Measurements from ENCODE around the gene LCAT.

The LCAT gene

DNA sequence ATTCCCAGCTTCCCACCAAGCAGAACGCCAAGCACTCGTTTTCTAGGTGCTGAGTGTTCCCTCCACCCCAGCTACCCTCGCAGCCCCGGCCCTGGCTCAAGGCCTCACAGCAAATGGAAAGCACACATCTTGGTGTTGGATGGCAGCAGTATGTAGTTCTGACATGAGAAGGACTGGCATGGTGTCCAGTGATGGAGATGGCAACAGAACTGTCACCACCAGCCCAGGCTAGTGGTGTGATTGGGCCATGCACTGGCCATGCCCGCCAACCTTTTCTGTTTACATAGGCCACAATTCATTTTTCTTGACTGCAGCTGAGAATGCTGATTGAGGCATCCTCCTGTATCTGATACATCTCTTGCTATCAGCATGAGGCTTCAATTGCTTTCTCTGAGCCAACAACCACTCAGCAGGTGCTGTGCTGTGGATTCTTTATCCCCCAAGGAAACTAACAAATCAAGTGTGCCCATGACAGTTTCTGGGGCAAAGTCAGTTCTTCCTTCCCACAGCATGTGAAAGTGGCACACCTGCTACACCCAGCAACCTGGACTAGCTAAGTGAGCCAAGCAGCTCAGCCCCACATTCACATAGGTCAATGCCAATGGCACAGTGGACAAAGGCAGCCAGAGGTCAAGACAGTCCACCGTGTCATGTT, 20.7 kb upstream of the LCAT start:
- H3K4me1 Mint-ChIP-seq: peaks cover 32% of the 10 kb centered on the region
- CTCF ChIA-PET: interaction anchor here (1.3 to 1.4 kb wide), 2 partner anchors 10 to 22 kb away, joined by 3 to 5 read pairs; no protein-coding TSS in a partner anchor
- peaks cover 22% of the 10 kb centered on the region for H3K36me3 Mint-ChIP-seq
- H3K4me3 Mint-ChIP-seq: no peak overlapping the region
- no peaks in the 10 kb centered on the region for H3K27me3 Mint-ChIP-seq
- no peaks in the 10 kb centered on the region for H3K9me3 Mint-ChIP-seq
- DNase-seq: no peak
- no peak overlapping the region for H3K27ac Mint-ChIP-seq

DNA sequence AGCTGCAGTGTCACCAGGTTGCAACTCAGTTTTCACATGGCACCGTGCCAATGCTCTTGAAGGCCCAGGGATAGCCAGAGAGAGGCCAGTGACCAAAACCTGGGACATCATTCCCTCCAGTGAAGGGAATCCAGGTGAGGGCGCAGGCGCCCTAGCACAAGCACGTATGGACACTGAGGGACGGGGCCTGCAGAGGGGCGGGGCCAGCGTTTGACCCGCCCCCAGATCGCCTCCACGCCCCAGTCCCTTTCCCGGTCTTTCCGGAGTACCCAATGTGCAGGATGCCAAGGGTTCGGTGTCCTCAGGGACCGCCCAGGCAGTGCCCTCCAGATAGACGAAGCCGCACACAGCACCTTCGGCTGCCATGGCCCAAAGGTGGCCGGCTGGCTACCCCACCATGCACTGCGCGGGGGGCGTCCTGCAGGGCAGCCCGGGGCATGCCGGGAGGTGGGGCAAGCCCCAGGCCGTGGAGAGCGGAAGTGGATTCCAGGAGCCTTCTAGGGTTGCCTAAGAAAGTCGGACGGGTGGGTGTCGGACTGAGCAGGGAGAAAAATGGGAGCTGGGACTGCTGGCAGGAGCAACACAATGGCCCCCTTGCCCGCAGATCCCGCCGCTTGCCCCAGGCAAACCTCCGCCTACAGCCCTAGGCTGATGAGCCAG, 19.9 kb upstream of the LCAT start:
- Mint-ChIP-seq H3K4me3 (no peak overlapping the region), H3K9me3 (no peaks in the 10 kb centered on the region), H3K4me1 (peaks cover 26% of the 10 kb centered on the region), H3K27ac (no peak overlapping the region), H3K27me3 (no peaks in the 10 kb centered on the region), H3K36me3 (peaks cover 24% of the 10 kb centered on the region)
- CTCF ChIA-PET: interaction anchor here (1.3 to 2.6 kb wide), 2 partner anchors 22 kb away, joined by 5 to 7 read pairs; no protein-coding TSS in a partner anchor
- no peak for DNase-seq

DNA sequence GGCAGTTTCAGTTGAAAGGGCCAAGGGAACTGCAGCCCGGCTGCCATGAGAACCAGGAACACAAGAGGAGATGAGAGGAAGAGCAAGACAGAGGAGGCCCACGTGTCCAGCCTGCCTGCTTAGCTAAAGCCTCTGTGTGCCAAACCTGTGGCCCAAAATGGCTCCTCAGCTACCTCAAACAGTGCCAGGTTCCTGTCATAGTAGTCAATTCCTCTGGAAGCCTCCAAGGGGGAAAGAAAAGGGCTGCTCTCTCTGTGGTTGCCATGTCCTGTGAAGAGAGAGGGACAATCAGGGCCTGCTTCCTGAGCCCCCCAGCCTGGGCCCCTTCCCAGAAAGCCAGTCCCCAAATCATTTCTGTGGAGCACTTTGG, 19.4 kb upstream of the LCAT start:
- H3K4me3 Mint-ChIP-seq: no peak overlapping the region
- H3K36me3 Mint-ChIP-seq: peaks cover 27% of the 10 kb centered on the region
- no peak for DNase-seq
- CTCF ChIA-PET: interaction anchor here (2.6 kb wide), 1 partner anchor 21 kb away, joined by 7 read pairs; no protein-coding TSS in a partner anchor
- H3K27ac Mint-ChIP-seq: no peak overlapping the region
- H3K9me3 Mint-ChIP-seq: no peaks in the 10 kb centered on the region
- H3K4me1 Mint-ChIP-seq: peaks cover 25% of the 10 kb centered on the region
- no peaks in the 10 kb centered on the region for H3K27me3 Mint-ChIP-seq

DNA sequence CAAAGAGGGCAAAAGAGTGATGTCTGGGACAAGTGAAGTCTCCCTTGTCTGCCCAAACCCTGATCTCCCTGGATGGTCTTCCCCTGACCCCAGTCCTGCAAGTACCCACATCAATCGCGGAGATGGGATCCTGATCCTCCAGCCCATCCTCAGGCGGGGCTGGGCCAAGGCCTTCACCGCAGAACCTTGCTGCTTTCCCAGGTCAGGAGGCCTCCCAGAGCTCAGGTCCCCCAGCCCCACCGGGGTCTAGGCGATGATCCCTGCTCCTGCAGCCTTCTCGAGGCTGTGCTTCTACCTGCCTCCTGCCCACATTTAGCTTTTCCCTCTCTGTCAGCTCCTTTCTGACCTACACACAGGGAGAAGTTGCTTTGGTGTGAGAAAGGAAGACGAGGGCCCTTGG, 18.2 kb upstream of the LCAT start:
- peaks cover 18% of the 10 kb centered on the region for H3K4me1 Mint-ChIP-seq
- CTCF ChIA-PET: interaction anchor here (2.6 kb wide), 1 partner anchor 20 kb away, joined by 7 read pairs; no protein-coding TSS in a partner anchor
- DNase-seq: no peak
- H3K4me3 Mint-ChIP-seq: no peak overlapping the region
- peaks cover 27% of the 10 kb centered on the region for H3K36me3 Mint-ChIP-seq
- H3K9me3 Mint-ChIP-seq: no peaks in the 10 kb centered on the region
- H3K27me3 Mint-ChIP-seq: no peaks in the 10 kb centered on the region
- no peak overlapping the region for H3K27ac Mint-ChIP-seq

DNA sequence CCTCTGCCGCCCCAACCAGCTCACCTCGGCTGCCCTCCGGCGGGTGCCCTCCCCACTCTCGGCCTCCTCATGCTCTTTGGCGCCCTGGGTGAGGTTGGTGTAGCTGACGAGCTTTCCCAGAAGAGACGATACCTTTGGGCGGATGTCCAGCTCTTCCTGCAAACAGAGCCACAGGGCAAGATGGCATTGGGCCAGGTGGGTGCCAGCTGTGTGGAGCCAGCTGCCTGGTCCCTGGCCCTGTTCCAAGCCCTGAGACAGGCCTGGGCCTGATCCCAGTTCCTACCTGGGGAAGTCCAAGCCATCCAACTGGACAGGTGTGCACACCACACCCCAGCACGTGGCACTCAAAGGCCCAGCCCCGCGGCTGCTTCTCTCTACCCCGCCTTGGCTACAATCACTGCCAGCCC, 17.6 kb upstream of the LCAT start:
- no peak overlapping the region for H3K27ac Mint-ChIP-seq
- peaks cover 27% of the 10 kb centered on the region for H3K36me3 Mint-ChIP-seq
- H3K4me3 Mint-ChIP-seq: no peak overlapping the region
- peaks cover 12% of the 10 kb centered on the region for H3K4me1 Mint-ChIP-seq
- no peaks in the 10 kb centered on the region for H3K9me3 Mint-ChIP-seq
- no peaks in the 10 kb centered on the region for H3K27me3 Mint-ChIP-seq
- CTCF ChIA-PET: interaction anchor here (2.6 kb wide), 1 partner anchor 19 kb away, joined by 7 read pairs; no protein-coding TSS in a partner anchor
- no peak for DNase-seq

DNA sequence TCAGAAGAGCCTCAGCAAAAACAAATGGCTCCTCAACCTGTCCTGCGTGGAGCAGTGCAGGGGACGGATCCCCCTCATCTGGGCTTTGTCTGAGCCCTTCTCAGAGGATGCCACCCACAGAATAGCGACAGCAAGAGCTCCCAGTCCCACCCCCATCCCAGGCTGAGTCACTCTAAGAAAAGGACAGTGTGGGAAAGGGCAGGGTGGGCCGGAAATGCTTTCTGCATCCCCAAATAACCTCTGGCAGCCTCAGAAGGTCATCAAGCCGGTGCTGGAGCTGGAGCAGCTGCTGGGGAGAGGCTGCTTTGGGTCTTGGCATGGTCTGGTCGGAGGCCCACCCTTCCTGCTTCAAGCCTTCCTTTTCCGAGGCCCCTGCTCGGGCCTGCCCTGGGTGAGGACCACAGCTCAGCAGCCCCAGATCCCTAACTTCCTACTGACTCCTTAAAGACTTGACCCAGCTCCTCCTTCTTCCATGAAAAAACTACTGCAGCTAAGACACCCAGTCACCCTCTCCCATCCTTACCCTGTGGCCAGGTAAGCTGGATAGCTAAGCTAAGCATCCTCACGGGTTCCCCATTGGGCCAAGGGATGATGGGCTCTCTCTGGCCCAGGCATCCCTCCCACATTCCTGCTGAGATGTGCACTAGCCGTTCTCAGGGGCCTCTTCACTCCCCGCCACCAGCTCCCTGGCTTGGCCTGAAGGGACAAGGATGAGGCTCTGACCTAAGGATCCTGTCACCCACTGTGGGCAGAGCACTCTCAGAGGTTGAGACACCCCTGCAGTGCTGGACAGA, 15.8 kb upstream of the LCAT start:
- CTCF ChIA-PET: interaction anchor here (0.6 to 1.4 kb wide), 2 partner anchors 18 to 370 kb away, joined by 3 to 4 read pairs; no protein-coding TSS in a partner anchor
- Mint-ChIP-seq H3K9me3 (no peaks in the 10 kb centered on the region), H3K4me3 (no peak overlapping the region), H3K27ac (peak overlapping the region; percentile 16), H3K4me1 (peaks cover 2% of the 10 kb centered on the region), H3K27me3 (no peaks in the 10 kb centered on the region), H3K36me3 (peaks cover 27% of the 10 kb centered on the region)
- no peak for DNase-seq

DNA sequence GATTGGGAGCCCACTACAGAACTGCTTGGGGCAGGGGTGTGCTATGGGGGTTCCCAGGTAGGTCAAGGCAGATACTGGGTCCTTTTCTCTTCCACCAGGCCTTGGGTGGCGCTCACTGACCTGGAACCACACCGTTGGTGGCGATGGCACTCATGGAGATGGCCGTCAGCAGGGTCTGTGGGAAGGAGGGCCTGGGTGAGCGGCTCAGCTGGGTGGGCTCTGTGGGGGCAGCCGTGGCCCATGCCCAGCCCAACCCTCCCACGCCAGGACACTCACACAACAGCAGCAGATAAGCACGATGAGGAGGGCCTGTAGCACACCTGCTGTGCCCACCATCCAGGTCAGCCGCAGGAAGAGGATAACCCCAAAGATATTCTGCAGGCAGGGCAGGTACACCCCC, 13.7 kb upstream of the LCAT start:
- H3K36me3 Mint-ChIP-seq: peaks cover 27% of the 10 kb centered on the region
- CTCF ChIA-PET: interaction anchor here (0.5 kb wide), 1 partner anchor 1239 kb away, joined by 3 read pairs; no protein-coding TSS in a partner anchor
- H3K27me3 Mint-ChIP-seq: no peaks in the 10 kb centered on the region
- DNase-seq: no peak
- H3K27ac Mint-ChIP-seq: no peak overlapping the region
- no peak overlapping the region for H3K4me3 Mint-ChIP-seq
- H3K9me3 Mint-ChIP-seq: no peaks in the 10 kb centered on the region
- H3K4me1 Mint-ChIP-seq: no peaks in the 10 kb centered on the region

DNA sequence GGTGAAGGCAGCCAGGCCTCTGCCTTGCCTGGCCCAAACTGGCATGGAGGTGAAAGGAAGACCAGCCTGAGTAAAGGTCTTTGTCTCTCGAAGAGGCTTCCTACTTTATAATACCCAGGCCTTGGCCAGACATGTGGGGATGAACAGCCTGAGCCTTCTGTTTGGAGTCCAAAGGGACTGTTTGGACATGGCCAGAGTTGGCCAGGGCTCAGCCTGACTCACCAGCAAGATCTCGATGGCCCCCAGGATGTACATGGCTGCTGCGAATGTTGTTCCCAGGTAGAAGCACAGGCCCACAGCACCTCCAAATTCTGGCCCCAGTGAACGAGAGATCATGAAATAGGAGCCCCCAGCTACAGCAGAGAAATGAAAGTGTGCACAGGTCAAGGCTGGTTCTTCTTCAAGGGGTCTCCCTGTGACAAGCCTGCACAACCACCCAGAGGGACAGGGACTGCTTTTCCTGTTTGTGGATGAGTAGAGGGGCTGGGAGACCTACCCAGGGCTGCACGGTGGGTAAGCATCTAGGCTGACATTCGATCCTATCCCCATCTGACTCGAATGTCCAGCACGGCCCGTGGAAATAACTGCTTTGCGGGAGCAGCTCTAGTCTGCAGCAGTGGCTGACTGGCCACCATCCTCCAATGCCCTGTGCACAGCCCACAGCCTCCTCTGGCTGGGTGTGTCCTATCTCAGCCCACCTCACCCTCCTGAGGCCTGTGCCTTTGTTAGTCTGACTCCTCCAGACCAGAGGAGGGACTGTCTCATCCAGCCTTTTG, 10.7 kb upstream of the LCAT start:
- CTCF ChIA-PET: interaction anchor here (0.9 kb wide), 1 partner anchor 11 kb away, joined by 3 read pairs; no protein-coding TSS in a partner anchor
- peaks cover 3% of the 10 kb centered on the region for H3K4me1 Mint-ChIP-seq
- no peak overlapping the region for H3K27ac Mint-ChIP-seq
- H3K4me3 Mint-ChIP-seq: no peak overlapping the region
- DNase-seq: no peak
- H3K9me3 Mint-ChIP-seq: no peaks in the 10 kb centered on the region
- no peaks in the 10 kb centered on the region for H3K27me3 Mint-ChIP-seq
- peaks cover 13% of the 10 kb centered on the region for H3K36me3 Mint-ChIP-seq

DNA sequence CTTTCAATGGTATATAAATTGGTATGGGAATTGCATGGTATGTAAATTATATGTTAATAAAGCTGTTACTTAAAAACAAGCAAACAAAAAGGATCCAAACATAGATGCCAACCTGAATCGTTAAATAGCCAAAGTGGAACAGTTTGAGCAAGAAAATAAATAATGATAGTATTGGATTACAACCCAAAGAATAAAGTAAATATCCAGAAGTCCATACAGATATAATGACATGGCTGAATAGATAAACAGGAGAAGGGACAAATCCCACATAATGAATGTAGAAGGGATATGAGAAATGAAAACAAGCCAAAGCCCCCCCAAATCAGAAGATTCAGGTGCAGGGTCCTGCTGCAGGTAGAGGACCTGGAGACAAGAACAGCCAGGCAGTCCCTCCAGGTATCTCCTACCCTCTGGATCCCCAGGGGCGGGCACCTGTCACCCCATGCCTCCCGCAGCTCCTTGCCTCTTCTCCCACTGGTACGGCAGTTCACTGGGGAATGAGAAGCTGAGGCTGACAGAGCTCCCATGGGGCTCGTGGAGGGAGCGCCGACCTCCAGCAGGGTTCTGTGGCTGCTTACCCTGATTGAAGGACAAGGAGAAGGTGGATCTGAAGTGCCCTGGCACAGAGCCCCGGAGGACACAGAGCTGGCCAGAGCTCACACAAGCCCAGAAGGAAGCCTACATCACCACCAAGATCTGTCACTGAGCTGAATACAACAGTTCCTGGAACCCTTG, 9.9 kb upstream of the LCAT start:
- no peak for DNase-seq
- H3K9me3 Mint-ChIP-seq: no peaks in the 10 kb centered on the region
- peaks cover 13% of the 10 kb centered on the region for H3K36me3 Mint-ChIP-seq
- no peak overlapping the region for H3K4me3 Mint-ChIP-seq
- H3K4me1 Mint-ChIP-seq: peaks cover 3% of the 10 kb centered on the region
- CTCF ChIA-PET: interaction anchor here (0.9 to 1.7 kb wide), 2 partner anchors 11 to 12 kb away, joined by 3 to 5 read pairs; no protein-coding TSS in a partner anchor
- H3K27ac Mint-ChIP-seq: no peak overlapping the region
- H3K27me3 Mint-ChIP-seq: no peaks in the 10 kb centered on the region

DNA sequence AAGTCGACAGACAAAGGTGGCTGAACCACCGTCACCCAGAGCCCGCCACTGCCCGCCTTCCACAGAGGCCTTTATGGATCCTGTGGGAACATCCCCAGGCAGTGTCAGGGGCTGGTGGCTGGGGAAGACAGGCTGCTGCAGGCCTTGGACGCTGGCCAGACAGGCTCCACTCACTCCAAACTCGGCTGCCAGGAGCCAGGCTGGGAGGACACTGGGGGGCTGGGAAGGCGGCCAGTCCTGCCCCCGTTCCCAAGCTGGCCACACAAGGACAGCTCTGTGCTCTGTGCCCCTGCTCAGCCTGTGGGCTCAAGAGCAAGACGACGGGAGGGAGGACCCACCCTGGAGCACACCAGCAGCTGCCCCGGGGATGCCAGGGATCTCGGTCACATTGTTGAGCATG, 7.6 kb upstream of the LCAT start:
- H3K9me3 Mint-ChIP-seq: no peaks in the 10 kb centered on the region
- no peaks in the 10 kb centered on the region for H3K27me3 Mint-ChIP-seq
- CTCF ChIA-PET: no interaction called here
- peaks cover 10% of the 10 kb centered on the region for H3K36me3 Mint-ChIP-seq
- peaks cover 3% of the 10 kb centered on the region for H3K4me1 Mint-ChIP-seq
- no peak overlapping the region for H3K27ac Mint-ChIP-seq
- no peak for DNase-seq
- no peak overlapping the region for H3K4me3 Mint-ChIP-seq

DNA sequence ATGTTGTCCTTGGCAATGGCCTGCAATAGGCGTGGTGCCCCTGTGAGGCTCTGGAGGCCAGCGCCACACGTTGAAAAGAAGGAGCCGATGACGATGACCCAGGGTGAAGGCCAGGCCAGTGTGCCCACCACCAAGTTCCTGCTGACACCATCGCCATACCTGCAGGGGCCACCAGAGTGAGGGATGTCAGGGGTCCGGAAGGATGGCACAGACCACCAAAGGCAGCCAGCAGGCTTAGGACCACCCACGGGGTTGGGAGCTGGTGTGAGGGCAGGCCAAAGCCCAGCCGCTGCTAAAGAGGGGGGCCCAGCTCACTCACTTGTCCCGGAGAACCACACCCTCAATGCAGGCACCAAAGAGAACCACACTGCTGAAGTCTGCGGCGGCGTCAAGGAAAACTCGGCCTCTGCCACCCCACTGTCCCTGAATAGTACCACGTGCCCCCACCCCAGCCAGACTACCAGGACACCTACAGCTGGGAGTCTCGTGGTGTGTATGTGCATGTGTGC, 6.5 kb upstream of the LCAT start:
- Mint-ChIP-seq H3K9me3 (no peaks in the 10 kb centered on the region), H3K4me1 (peaks cover 3% of the 10 kb centered on the region), H3K27me3 (no peaks in the 10 kb centered on the region), H3K36me3 (peaks cover 10% of the 10 kb centered on the region), H3K4me3 (no peak overlapping the region), H3K27ac (peak overlapping the region; percentile 37)
- no peak for DNase-seq
- CTCF ChIA-PET: no interaction called here

DNA sequence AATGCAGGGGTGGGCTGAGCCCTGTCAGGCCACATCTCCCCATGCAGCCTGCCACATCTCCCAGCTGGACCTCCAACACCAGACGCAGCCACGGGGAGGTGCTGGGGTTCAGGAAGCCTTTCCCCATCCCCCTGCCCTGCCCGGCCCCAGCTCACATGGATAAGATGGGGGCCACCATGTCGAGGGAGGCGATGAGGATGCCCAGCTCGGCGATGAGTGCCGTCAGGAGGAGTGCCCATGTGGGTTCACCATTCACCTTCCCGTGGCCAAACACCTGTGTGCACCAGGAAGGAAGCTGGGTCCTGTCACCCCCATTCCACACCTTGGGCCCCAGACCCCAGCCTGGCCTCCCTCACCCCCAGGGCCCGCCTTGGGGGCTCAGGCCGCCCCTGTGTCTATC, 5.7 kb upstream of the LCAT start:
- no peaks in the 10 kb centered on the region for H3K9me3 Mint-ChIP-seq
- peaks cover 10% of the 10 kb centered on the region for H3K36me3 Mint-ChIP-seq
- H3K4me1 Mint-ChIP-seq: peaks cover 3% of the 10 kb centered on the region
- CTCF ChIA-PET: no interaction called here
- no peak overlapping the region for H3K27ac Mint-ChIP-seq
- H3K4me3 Mint-ChIP-seq: no peak overlapping the region
- H3K27me3 Mint-ChIP-seq: no peaks in the 10 kb centered on the region
- no peak for DNase-seq

DNA sequence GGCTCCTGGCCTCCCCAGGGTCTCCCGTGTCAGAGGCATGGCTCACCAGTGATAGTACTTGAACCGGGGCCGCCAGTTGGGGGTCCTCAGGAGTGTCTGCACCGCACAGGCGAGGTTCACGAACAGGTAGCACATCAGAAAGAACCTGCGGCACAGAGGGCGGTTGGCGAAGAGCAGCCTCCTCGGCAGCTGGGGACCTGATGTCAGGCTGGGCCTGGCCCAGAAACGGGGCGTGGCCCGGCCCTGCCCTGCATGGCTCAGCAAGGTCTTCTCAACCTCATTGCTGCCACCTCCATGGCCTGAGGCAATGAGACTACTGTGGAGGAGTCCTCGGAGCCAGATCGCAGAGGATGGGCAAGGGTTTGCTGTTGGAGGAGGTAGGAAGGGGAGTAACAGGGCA, 4.1 kb upstream of the LCAT start:
- no peak for DNase-seq
- H3K4me1 Mint-ChIP-seq: peaks cover 3% of the 10 kb centered on the region
- H3K36me3 Mint-ChIP-seq: peaks cover 9% of the 10 kb centered on the region
- H3K27me3 Mint-ChIP-seq: no peaks in the 10 kb centered on the region
- H3K4me3 Mint-ChIP-seq: no peak overlapping the region
- CTCF ChIA-PET: interaction anchor here (0.6 to 1.1 kb wide), 2 partner anchors 11 to 353 kb away, joined by 3 read pairs; partner anchors contain the start of gene PSMB10
- H3K9me3 Mint-ChIP-seq: no peaks in the 10 kb centered on the region
- H3K27ac Mint-ChIP-seq: no peak overlapping the region

Data from activated naive CD4-positive, alpha-beta T cell treated with anti-CD3 and anti-CD28 coated beads, Interleukin-2, amount 10 ng/mL, durations not matched to agents 7 days and 5 days (primary cell).